Fibroblast of pulmonary artery (primary cell): Measurements from ENCODE around the gene ABLIM2.

Source experiments
- DNase-seq: peaks from one replicate; pipeline ENCODE4 v3.0.0-alpha.2; 2010; ENCODE audit warnings: low read depth
- H3K4me3 ChIP-seq: replicated peaks from 2 replicates; pipeline ENCODE4 v1.5.1; 2011; ENCODE audit warnings: low read depth, mild to moderate bottlenecking, control low read depth, low read length, moderate library complexity
- CTCF ChIP-seq: IDR thresholded peaks from 2 replicates; pipeline ENCODE4 v1.5.1; 2011; ENCODE audit warnings: mild to moderate bottlenecking, control low read depth, low read length, inconsistent platforms; ENCODE audit errors: missing control alignments

ABLIM2 gene

DNA sequence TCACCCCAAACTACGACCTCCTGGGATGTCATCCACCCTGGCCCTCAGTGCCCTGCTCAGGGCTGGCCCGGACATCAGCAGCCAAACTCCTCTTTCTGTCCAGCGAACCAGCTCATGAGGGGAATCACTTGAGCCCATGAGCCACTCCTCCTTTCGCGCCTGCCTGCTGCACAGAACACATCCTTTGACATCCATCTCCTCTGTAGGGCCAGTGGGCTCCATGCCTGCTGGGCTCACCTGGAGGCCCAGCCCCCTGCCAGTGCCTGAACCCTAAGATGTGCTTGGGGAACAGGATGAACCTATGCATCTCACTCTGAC lies 43.5 kb downstream of the ABLIM2 start:
- H3K4me3 ChIP-seq, result no peak overlapping the region
- no peak for DNase-seq
- no peak for TF ChIP-seq CTCF

DNA sequence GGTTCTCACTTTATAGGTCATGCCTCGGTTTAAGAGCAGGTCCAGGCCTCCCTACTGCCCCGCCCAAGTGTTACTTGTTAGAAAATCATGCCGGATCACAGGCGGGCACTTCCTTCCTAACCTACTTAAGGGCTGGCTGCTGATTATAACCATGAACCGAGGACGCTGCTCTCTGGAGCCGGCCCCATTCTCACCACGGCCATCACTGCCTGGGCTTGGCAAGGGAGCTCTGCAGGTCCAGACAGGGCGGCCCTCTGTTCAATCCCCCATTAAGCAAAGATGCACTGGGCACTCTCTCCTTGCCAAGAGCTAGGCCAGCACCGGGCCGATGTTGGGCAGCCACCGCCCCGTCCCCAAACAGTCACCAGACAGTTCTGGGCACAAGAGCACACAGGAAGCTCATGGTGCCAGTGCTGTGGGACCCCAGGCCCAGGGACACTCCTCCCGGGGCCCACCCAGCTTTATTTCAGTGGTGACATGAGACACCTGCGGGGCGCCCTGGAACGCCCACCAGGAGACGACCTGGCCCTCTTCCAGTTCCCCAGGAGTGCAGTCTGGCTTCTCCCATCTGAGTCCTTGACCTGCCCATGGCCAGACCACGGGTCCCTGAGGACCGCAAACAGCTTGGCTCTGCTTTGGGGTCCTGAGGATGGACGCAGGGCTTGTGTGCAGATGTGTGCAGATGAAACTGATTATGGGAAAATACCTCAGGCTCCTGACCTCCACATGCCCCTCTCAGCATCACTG lies 44.0 kb downstream of the ABLIM2 start:
- no peak overlapping the region for H3K4me3 ChIP-seq
- TF ChIP-seq CTCF, result no peak
- DNase-seq, result no peak

DNA sequence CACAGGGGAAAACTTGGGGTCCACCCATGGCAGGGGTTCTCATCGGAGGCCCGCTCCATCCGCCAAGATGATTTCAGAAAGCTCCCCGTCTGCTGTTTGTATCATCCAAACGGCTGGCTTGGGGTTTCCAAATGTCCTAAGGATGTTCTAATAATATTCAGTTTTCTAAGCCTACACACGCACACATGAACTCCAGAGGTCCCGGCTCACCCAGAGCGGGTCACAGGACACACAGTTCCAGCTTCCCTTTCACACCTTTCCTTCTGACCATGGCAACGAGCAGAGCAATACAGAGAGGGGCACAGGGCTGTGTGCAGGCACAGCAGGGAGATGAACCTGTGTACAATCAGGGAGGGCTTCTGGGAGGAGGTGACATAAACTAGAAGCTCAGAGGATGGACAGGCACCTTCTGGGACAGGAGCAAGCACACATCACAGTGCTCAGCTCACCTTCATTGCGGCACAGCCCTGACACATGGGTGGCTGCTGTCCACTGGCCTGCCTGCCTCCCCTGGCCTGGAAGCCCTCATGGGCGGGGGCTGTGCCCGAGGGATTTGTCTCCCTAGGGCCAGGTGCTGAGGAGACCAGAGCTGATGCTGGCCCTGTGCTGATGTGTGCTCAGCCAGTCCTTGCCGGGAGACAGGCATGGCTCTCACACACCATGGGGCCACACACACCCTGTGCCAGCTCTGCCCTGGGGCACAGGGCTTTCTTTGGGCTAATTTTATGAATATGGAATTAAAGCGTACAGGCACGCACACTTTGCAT lies 44.8 kb downstream of the ABLIM2 start:
- no peak overlapping the region for H3K4me3 ChIP-seq
- DNase-seq, result no peak
- TF ChIP-seq CTCF, result no peak

DNA sequence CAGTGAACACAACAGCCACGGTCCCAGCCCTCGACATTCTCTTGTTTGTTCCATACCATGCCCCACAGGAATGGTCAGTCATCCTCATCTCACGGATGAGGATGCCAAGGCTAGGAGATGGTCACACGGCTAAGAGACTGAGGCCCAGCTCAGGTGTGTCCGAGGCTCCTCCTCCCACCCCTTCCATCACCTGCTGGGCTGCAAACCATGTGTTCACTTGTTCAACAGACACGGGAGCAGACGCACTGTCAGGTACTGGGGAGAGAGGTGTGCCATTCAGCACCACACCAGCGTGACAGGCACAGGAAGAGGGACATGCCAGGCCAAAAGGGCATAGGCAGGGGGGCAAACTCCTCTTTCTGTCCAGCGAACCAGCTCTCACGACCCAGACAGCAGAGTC lies 45.9 kb downstream of the ABLIM2 start:
- no peak for DNase-seq
- TF ChIP-seq CTCF, result no peak

GRCh38 chr4:8112036-8112576 lies 46.5 kb downstream of the ABLIM2 start:
- TF ChIP-seq CTCF, result no peak
- no peak for DNase-seq
- no peak overlapping the region for H3K4me3 ChIP-seq

More for the DNA sequence above, 45.9 kb downstream of the ABLIM2 start:
- no peak overlapping the region for H3K4me3 ChIP-seq

GRCh38 chr4:8110071-8110986 lies 48.3 kb downstream of the ABLIM2 start:
- H3K4me3 ChIP-seq, result no peak overlapping the region
- DNase-seq, result peak; percentile 33
- TF ChIP-seq CTCF, result peak; percentile 4
